Right ventricle myocardium inferior (tissue), 1 donor: ENCODE results near the gene OSBPL1A. TPM values are rescaled to one million over a fixed set of nuclear protein-coding genes. Genes with fewer than 3 reads are reported as not detected.

Experiments used
- ATAC-seq: fragments of 200-7000 bp; cut with Tn5 transposase; one replicate; pipeline ENCODE4 v1.9.1; 2020; ENCODE audit warnings: mild to moderate bottlenecking, moderate library complexity
- DNase-seq: peaks from one replicate; pipeline ENCODE4 v3.0.0; 2021; ENCODE audit errors: missing footprints
- intact Hi-C: fragments of 100-400 bp; cut with DNase I; formaldehyde crosslinking; loops from one replicate; pipeline ENCODE4 v1.11.0; 2022
- total RNA-seq: library from RNA; stranded (reverse); fragmentation: NEBNext Ultra II Directional; extraction: Animal tissue kit (Norgen Biotek cat#: 25700); gene quantifications from one replicate; pipeline ENCODE4 v1.2.1, GENCODE V29; 2021
- donor health status: DM: no; HTN: yes; CAD: no; lungs with severe emphysema.

Gene OSBPL1A
- total RNA-seq, 1 donor from 2014 or later: 78.9 TPM

DNA sequence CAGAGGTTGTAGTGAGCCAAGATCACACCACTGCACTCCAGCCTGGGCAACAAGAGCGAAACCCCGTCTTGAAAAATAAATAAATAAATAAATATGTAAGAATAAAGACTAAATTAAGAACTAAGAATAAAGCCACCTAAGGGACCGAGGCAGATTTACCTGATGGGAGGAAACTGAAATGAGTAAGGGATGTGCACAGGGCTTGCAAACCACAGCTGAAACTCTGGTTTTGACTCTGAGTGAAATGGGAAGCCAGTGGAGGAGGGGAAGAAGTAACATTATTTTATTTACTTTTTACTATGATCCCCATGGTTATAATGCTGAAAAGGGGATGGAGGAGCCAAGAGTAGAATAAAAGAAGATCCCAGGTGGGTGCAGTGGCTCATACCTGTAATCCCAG is 151.5 kb downstream of the OSBPL1A start:
- DNase-seq (no peak), ATAC-seq (no peak)
- intact Hi-C loops: no loop called here

DNA sequence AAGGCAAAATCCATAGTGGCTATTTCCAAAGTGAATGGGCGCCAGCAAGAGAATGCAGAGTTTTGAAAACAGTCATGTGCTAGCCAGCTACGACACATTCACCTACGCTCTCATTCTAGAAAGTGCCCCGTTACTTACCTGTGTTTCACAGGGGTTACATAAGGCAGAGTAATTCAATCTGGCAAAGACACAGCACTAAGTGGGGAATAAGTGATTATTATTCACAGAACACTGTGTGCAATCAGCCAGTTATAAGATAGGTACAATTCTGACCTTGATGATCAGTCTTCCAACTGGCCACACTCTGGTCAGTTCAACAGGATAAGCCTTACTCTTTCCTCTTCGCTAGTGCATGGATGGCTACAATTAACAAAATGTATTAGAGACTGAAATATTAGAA is 152.9 kb downstream of the OSBPL1A start:
- intact Hi-C loops: no loop called here
- DNase-seq (no peak), ATAC-seq (peak; percentile 34)

DNA sequence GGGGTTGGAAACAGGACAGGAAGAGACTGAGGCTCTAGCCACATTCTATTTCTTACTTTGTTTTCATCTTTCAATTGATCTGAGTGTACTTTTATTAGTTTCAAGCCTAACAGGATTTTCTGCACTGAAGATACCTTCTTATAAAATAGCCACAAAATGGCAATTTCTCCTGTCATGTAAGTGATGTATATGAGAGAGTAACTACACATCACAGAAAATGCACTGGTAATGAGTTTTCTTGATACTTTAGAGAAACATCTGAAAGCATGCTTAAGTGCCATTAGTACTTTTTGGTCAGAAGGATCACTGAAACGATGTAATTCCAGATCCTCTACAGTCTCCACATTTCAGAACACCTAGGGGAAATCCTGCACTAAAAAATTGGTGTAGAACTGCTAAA is 153.9 kb downstream of the OSBPL1A start:
- ATAC-seq (no peak), DNase-seq (no peak)
- intact Hi-C loops: no loop called here

GRCh38 chr18:24239341-24239740 is 158.3 kb downstream of the OSBPL1A start:
- intact Hi-C loops: no loop called here
- no peak for DNase-seq
- no peak for ATAC-seq

- intact Hi-C loops: no loop called here
- ATAC-seq: no peak
Observed at GRCh38 chr18:24238387-24238786, 159.2 kb downstream of the OSBPL1A start.

GRCh38 chr18:24234850-24235418 is 162.7 kb downstream of the OSBPL1A start:
- DNase-seq: no peak
- intact Hi-C loops: loop anchor here (2.0 kb wide), 1 partner anchor 36 kb away; no protein-coding TSS in a partner anchor
- ATAC-seq: no peak

More at GRCh38 chr18:24238387-24238786, 159.2 kb downstream of the OSBPL1A start:
- DNase-seq: no peak

GRCh38 chr18:24234330-24234729 is 163.3 kb downstream of the OSBPL1A start:
- no peak for ATAC-seq
- intact Hi-C loops: loop anchor here (2.0 kb wide), 1 partner anchor 36 kb away; no protein-coding TSS in a partner anchor
- no peak for DNase-seq

- intact Hi-C loops: no loop called here
- ATAC-seq: no peak
- DNase-seq: no peak
Observed at GRCh38 chr18:24232800-24233199, 164.8 kb downstream of the OSBPL1A start.

- DNase-seq (no peak), ATAC-seq (peak; percentile 73)
- intact Hi-C loops: no loop called here
Observed at GRCh38 chr18:24231773-24232735, 165.6 kb downstream of the OSBPL1A start.

DNA sequence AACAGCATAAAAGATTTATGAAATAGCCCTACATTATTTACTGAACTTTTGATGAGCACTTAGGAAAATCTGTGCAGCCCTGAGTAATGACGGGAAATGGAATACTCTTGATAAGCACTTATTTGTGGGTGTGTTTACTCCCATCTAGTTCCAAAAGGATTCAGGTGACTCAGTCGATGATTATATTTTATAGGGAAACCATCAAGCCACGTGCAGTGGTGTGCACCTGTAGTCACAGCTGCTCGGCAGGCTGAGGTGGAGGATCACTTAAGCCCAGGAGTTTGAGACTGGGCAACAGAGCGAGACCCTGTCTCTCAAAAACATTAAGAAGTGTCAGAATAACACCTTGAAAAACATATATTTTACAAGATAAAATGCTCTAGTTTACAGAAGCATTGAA is 166.9 kb downstream of the OSBPL1A start:
- intact Hi-C loops: no loop called here
- ATAC-seq (no peak), DNase-seq (no peak)

- ATAC-seq (no peak), DNase-seq (no peak)
- intact Hi-C loops: no loop called here
Observed at GRCh38 chr18:24228667-24229041, 169.0 kb downstream of the OSBPL1A start.

DNA sequence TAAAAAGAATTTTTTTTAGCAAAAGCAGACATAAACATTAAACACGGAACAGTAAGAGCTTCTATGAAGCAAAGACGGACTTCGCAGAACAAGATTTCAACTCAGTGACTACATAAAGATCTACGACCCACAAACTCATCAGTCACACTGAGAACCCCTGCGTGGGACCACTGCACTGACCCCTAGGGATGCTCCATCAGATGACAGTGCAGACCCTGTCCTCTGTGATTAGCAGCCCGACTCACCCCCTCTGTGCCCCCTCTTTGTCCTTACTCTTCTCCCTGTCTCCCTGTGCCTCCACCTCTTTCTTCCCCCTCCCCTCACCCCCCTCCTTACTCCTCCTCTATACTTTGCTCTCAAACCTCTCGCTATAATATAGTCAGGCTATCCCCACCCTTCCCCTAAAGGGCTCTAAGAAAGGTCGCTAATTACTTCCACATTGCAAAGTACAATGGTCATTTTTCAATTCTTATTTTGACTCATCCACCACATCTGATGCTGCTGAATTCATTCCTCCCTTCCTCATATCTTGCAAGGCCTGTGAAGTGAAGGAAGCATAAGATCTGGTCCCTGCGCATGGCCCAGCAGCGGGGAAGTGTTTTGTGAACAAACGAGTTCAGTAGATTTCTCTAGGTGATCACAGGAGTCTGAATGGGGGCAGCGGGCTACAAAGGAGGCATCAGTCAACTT is 169.5 kb downstream of the OSBPL1A start:
- no peak for ATAC-seq
- intact Hi-C loops: no loop called here
- DNase-seq: no peak

DNA sequence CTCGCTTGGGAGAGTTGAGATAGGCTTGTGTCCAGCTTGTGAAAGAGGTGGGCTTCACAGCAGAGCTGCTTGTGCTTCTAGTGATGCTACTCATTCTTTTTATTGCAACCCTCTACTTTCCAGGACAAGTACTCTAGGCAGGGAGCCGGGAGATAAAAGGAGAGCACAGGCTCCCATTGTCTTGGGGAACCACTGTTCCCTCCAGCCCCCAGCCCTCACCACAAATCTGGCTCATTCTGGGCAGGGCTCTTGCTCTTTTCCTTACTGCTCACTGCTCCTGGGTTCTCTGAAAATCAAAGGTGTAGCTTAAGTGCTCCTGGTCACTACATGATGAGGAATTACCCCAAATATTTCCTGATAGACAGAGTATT is 177.3 kb downstream of the OSBPL1A start:
- ATAC-seq: peak; percentile 30
- intact Hi-C loops: no loop called here

DNA sequence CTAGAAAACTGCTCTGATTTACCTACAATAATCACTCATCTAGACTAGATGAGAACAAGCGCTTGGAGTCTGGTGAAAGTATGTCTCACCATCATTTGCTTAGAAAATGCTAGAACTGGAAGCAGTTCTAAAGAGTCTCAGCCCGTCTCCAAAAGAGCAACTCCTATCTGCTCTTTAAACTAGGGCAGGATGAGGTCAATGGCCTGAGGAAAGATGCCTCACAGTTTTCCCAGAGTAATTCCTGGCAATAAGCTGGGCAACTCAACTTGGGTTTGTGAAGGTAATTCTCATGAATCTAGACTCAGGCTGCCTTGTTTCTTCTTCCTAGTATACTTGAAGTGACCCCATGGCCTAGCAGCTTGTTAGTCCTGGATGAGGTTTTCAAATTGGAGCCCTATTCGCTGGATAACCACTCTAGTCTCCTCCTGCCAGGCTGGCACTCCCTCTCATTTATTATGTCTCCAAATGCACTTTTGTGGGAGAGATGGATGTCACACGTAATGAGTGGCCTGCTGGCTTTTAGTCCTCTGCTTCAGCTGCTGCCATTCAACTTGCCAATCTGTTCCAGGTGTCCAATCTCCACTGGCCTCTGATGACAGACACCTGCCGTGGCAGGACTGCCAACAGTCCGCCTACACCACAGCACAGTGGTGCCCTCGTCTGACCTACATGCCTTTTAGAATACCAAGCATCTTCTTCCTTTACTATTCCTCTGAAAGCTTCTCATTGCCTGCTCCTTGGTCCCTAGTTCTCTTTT is 177.9 kb downstream of the OSBPL1A start:
- ATAC-seq: peak; percentile 78
- no peak for DNase-seq
- intact Hi-C loops: no loop called here

More for the DNA sequence above, 177.3 kb downstream of the OSBPL1A start:
- DNase-seq: no peak

- DNase-seq (no peak), ATAC-seq (no peak)
- intact Hi-C loops: no loop called here
Observed at GRCh38 chr18:24214913-24215312, 182.7 kb downstream of the OSBPL1A start.

DNA sequence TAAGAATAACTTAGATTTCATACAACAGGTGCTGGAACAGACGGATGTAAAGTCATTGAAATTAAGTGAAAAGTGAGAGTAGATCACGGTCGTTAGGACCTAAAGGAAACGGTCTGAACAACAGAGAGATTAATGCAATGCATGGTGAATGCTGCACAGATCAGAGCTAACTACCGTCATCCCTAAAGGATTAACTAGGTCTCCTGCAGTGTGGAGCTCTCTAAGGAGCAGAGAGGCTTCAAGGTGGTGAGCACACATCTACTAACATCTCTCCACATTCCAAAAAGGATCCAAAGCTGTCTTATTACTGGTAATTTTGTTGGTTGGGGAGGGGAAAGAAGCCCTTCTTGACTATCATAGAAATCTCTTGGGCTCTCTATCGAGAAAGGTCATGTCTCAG is 183.5 kb downstream of the OSBPL1A start:
- ATAC-seq: no peak
- intact Hi-C loops: no loop called here
- DNase-seq: no peak

DNA sequence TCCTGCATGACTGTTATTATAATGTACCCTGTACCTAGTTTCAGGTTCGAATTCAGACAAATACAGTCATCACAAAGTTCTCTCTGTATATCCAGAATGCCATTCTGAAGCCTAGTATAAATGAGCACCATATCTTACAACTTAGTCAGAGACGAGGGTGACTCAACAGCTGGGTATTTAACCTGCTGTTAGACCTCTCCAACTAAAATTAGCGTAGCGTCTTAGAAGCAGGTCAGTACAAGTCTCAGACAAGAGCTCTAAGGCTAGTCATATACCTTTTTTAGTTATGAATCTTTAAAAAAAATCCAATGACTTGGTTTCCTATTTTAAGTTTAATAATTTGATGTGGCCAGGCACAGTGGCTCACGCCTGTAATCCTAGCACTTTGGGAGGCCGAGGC is 184.7 kb downstream of the OSBPL1A start:
- ATAC-seq (no peak), DNase-seq (no peak)
- intact Hi-C loops: no loop called here

DNA sequence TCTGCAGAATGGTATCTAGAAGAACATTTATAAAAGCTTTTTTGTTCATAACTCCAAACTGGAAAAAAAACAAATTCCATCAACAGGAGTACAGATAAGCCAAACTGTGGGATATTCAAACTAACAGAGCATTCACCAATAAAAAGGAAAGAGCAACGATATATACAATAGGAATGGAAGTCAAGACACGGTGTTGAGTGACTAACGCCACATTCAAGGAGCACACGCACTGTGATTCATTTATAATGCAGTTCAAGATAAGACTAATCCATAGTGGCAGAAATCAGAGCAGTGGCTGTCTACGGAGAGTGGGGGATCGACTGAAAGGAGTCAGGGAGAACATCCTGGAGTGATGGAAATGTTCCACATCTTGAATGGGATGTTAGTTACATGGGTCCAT is 188.1 kb downstream of the OSBPL1A start:
- DNase-seq (no peak), ATAC-seq (no peak)
- intact Hi-C loops: no loop called here
